Femur (tissue), 1 donor: ENCODE data around the gene STRN.
"Not testable (repeated sequence)": the region's sequence is repeated elsewhere in the genome, so short reads cannot be mapped to it uniquely, and the experiment has no call there.

ENCODE experiments used
- DNase-seq: peaks from one replicate; pipeline ENCODE4 v3.0.0-alpha.2; 2017

The STRN gene

DNA sequence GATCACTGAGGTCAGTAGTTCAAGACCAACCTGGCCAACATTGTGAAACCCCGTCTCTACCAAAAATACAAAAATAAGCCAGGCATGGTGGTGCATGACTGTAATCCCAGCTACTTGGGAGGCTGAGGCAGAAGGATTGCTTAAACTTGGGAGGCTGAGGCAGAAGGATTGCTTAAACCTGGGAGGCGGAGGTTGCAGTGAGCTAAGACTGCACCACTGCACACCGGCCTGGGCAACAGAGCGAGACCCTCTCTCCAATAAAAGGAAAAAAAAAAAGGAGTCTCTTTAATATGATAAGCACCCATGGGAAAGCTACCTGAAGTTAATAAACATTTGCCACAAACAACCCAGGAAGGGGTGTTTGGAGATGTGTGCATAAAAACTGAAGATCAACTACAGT lies 2.6 kb downstream of the STRN start:
- no peak for DNase-seq

DNA sequence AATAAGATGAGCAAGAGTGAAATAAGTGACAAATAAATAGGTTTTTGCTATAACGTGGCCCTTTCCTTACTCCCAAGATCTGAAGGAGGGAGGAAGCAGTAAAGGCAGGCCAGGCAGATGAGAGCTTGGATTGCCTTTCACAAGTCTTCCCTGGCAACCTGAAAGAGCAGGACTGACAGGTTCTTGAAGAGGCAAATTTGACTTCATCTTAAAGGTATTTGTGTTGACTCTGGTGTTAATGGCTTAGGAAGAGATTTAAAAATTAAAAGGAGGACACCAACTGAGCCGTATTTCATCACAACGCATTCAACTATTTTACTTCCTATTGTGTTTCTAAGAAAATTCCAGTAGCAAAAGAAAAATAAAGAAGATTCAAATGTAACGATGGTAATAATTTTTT lies 3.2 kb downstream of the STRN start:
- DNase-seq: no peak

DNA sequence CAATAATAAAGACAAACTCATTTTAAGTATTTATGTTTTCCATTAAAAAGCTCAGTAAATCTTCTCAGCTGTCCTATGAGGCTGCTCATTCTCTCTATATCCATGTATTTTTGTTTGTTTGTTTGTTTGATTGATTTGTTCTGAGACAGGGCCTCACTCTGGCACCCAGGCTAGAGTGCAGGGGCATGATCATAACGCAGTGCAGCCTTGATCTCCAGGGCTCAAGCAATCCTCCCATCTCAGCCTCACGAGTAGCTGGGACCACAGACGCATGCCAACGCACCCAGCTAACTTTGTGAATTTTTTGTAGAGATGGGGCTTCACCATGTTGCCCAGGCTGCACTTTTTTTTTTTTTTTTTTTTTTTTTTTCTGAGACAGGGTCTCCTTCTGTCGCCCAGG lies 5.6 kb downstream of the STRN start:
- DNase-seq: no peak

DNA sequence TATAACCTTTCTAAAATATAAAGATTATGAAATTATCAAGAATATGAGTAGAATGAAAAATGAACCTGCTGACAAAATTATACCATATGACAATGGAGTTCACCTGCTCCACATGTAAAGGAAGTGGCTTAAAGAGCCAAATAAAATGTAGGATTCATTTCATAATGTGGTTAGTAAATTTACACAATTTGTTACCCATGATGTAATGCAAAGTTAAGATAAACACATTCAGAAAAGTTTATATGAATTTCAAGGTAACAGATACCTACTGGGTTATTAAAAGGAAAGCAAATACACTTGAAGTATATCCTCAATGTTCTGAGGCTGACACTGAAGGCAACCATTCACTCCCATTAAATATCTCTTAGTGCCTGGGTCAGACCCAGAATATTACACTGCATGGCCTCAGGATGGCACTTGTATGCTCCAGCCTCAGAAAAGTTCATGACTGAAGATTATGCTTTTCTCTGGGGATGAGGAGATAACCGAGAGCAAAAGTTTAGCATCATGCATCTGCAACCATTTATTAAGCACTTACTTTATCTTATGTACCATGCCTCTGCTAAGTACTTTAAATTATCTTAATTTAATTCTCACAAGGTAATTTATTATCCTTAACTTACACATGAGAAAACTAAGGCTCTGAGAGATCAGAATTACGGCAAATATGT lies 6.2 kb downstream of the STRN start:
- DNase-seq: no peak

DNA sequence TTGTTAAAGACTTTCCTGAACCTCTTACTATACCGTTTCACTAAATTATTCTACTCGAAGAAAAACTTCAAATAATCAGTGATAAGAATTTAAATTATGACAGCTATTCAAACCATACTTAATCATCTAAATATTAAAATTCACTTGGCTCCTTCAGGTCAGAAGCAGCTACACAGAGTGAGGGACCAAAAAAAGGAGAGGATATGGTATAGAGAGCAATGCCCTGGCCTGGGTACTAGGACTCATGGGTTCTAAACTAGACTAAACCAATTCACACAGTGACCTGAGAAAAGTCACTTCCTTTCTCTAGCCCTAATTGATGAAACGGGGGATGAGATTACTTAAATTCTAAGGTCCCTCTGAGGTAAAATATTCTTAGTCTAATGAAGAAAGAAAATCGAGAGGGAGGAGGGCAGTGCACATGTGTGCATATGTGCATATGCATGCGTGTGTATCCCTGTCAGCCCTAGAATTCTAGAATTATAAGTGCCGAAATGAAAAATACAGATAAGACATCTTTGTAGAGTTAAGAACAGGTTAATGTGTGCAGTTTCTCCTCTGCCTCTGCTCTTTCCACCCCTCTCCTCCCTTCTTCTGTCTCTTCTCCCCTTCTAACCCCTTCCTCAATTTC lies 11.2 kb downstream of the STRN start:
- DNase-seq: no peak

- no peak for DNase-seq
These were observed 13.6 kb downstream of the STRN start for GRCh38 chr2:36952748-36953197.

GRCh38 chr2:36951574-36951973 lies 14.8 kb downstream of the STRN start:
- DNase-seq: no peak

GRCh38 chr2:36951027-36951518 lies 15.3 kb downstream of the STRN start:
- no peak for DNase-seq

- DNase-seq: no peak
These were observed 16.5 kb downstream of the STRN start for GRCh38 chr2:36949845-36950244.

DNA sequence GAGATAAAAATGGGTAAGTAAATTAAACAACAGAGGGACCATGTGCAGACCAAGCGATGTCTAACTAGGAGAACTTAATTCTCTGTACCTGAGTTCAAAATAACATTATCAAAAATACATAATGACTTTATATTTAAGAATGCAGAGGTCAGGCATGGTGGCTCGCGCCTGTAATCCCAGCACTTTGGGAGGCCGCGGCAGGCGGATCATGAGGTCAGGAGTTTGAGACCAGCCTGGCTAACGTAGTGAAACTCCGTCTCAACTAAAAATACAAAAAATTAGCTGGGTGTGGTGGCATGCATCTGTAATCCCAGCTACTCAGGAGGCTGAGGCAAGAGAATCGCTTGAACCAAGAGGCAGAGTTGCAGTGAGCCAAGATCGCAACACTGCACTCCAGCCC lies 21.1 kb downstream of the STRN start:
- not testable (repeated sequence) for DNase-seq

- no peak for DNase-seq
These were observed 24.5 kb downstream of the STRN start for GRCh38 chr2:36941867-36942266.

DNA sequence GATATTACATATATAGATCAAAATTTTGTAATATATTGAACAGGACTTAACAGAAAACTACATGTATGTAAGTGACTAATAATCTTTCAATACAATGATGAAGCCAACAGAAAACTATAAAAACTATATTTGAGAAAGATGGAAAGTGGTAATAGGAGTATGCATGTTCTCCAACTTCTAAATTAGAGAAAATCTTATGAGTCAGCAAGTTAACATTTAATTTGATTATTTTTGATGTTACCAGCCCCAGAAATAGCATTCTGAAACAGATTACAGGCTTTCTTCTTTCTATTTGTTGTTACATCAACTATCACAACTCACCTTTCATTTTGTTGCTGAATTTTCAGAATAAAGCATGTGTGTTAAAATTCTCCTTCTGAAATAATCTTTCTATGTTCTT lies 29.8 kb downstream of the STRN start:
- DNase-seq: not testable (repeated sequence)

GRCh38 chr2:36931688-36932087 lies 34.6 kb downstream of the STRN start:
- not testable (repeated sequence) for DNase-seq

DNA sequence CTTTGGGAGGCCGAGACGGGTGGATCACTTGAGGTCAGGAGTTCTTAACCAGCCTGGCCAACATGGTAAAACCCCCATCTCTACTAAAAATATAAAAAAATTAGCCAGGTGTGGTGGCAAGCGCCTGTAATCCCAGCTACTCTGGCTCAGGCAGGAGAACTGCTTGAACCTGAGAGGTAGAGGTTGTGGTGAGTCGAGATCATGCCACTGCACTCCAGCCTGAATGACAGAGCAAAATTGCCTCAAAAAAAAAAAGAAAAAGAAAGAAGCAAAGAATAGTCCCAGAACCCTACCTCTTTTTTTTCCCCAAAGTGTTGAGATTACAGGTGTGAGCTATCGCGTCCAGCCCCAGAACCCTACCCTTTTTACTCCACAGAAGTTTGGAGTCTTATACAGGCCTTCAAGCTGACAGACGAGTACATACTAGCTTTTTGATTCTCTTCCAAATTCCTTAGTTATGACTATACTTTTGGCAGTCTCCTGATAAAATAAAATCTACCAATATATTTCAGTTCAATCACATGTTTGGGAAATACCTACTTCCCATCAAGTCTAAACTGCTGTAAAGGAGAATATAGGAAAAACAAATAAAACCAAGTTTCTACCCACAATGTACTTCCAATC lies 35.4 kb downstream of the STRN start:
- DNase-seq: not testable (repeated sequence)

DNA sequence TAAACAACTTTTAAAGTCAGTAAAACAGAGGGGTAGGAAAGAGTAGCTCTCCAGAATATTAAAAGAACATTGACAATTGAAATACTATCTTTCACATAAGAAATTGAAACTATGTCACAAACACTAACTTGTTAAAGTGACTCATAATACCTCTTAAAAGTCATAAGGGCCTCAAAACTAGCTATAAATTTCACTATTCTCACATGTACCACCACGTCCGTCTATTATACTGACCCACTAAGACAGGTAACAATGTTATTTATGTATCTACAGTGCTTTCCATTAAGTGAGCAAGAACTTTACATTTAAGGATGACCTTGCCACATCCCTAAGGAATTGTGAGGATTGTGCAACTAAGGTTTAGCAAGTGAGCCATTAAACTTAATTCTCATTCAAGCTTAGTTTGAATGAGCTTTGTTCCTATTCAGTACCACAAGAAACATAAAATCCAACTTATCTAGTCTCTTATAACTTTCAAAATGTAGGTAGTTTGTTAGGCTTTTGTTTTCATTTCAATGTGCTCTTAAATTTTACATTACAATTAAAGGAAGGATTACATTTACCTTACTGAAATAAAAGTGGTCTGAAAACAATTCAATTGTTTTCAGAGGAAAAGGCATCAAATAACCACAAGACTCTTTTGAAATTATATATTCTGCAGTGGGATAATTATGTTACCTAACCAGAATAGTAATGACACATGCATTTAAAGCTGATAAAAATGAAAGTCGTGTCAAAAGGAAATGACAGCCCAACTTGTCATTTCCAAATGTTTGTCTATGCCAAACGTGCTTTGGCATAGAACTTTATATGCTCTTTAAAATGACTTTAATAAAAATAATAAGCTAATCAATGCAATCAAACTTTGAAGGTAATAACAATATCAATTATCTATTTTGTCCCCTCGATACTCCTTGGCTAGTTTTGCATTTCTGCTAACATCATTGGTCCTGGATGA lies 39.9 kb downstream of the STRN start:
- DNase-seq: not testable (repeated sequence)

DNA sequence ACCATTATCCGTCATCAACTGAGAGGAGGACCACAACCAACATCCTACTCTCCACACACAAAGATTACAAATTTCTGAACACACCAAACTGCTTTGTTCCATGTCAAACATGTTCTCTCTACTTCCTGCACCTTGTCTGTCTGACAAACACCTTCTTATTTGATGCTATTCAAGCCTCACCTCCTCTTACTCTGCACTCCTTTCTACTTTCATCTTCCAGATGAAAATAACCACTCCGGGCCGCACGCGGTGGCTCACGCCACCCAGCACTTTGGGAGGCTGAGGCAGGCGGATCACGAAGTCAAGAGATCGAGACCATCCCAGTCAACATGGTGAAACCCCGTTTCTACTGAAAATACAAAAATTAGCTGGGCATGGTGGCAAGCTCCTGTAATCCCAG lies 43.7 kb downstream of the STRN start:
- not testable (repeated sequence) for DNase-seq

DNA sequence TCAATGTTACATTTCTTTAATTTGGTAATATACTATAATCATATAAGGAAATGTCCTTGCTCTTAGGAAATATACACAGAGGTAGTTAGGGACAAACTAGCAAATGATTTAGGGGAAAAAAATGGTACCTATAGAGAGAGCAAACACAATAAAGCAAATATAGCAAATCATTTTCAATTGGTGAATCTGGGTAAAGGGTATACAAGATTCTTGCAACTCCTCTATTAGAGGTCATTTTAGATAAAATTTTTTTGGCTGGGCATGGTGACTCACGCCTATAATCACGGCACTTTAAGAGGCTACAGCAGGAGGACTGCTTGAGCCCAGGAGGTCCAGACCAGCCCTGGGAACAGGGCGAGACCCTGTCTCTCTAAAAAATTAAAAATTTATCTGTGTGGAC lies 44.4 kb downstream of the STRN start:
- no peak for DNase-seq

GRCh38 chr2:36919041-36919837 lies 47.1 kb downstream of the STRN start:
- DNase-seq: no peak

DNA sequence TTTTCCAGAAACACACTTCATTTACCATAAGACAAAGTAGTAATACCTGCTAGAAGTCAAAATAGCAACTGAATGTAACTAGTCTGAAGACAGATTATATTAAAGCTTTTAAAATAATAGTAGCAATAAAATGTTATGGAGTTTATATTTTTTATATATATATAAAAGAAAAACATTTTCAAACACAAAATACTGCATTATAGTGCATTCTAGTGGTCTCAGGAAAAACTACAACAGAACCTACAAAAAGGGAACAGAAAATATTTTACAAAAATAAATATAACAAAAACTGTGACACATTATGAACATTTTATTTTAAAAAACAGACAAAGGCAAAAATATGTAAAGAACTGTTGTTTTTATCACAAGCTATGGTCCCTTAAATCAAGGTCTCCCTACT lies 48.0 kb downstream of the STRN start:
- DNase-seq: no peak

GRCh38 chr2:36915627-36916026 lies 50.7 kb downstream of the STRN start:
- no peak for DNase-seq

DNA sequence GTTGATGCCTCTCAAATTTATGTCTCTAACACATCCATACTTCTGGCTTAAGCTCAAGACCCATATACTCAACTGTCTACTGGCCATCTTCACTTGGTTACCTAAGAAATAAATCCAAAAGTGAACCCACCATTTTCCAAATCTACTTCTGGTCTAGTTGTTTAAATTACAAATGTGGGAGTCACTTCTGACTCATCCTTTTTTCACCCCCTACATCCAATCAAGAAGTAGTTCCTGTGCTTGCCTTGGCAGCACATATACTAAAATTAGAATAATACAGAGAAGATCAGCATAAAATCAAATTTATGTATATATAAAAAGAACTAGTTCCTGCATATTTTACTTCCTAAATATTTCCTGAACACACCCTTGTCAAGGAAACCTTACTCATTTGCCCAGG lies 53.6 kb downstream of the STRN start:
- no peak for DNase-seq

DNA sequence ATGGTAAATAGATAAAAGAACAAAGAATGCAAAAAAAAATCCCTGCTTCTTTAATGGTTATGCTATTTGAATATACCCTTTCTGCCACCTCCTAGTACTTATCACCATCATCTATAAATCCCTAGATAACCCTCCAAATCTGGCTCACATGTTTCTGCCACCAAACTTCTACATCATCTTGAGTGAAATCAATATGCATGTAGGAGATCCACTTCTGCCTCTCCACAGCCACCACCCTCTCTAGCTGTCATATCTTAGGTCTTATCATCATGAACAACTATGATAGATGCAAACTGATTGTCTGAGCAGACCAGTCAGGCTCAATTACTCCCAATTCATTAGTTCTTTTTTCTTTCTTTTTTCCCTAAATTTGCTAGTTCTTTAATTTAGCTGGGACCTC lies 55.3 kb downstream of the STRN start:
- DNase-seq: no peak
